IPS-11a (cell line): ENCODE measurements around the gene ZFP36L1.

Experiments
- H3K4me3 ChIP-seq: one replicate; pipeline ENCODE4 v1.5.1; 2013; ENCODE audit warnings: low read depth, low read length, control low read depth

The ZFP36L1 gene

GRCh38 chr14:68785534-68786490, 7.1 kb downstream of the ZFP36L1 start:
- no peak overlapping the region for H3K4me3 ChIP-seq

GRCh38 chr14:68784978-68785533, 7.8 kb downstream of the ZFP36L1 start:
- no peak overlapping the region for H3K4me3 ChIP-seq

- H3K4me3 ChIP-seq, result no peak overlapping the region
Observed at GRCh38 chr14:68784226-68784910, 8.5 kb downstream of the ZFP36L1 start.

GRCh38 chr14:68783408-68784225, 9.2 kb downstream of the ZFP36L1 start:
- H3K4me3 ChIP-seq, result no peak overlapping the region

GRCh38 chr14:68782091-68782981, 10.5 kb downstream of the ZFP36L1 start:
- no peak overlapping the region for H3K4me3 ChIP-seq

GRCh38 chr14:68781161-68782021, 11.5 kb downstream of the ZFP36L1 start:
- H3K4me3 ChIP-seq, result no peak overlapping the region

- no peak overlapping the region for H3K4me3 ChIP-seq
Observed at GRCh38 chr14:68780358-68781160, 12.3 kb downstream of the ZFP36L1 start.

GRCh38 chr14:68779761-68780323, 13.0 kb downstream of the ZFP36L1 start:
- H3K4me3 ChIP-seq, result no peak overlapping the region

- no peak overlapping the region for H3K4me3 ChIP-seq
Observed at GRCh38 chr14:68777644-68778043, 15.2 kb downstream of the ZFP36L1 start.

- no peak overlapping the region for H3K4me3 ChIP-seq
Observed at GRCh38 chr14:68775614-68776126, 17.2 kb downstream of the ZFP36L1 start.

GRCh38 chr14:68774771-68775613, 17.9 kb downstream of the ZFP36L1 start:
- no peak overlapping the region for H3K4me3 ChIP-seq

- H3K4me3 ChIP-seq, result no peak overlapping the region
Observed at GRCh38 chr14:68772761-68773381, 20.0 kb downstream of the ZFP36L1 start.

GRCh38 chr14:68771631-68772030, 21.2 kb downstream of the ZFP36L1 start:
- no peak overlapping the region for H3K4me3 ChIP-seq

GRCh38 chr14:68770553-68771286, 22.1 kb downstream of the ZFP36L1 start:
- no peak overlapping the region for H3K4me3 ChIP-seq

- H3K4me3 ChIP-seq, result no peak overlapping the region
Observed at GRCh38 chr14:68770051-68770450, 22.8 kb downstream of the ZFP36L1 start.

GRCh38 chr14:68768316-68768715, 24.6 kb downstream of the ZFP36L1 start:
- H3K4me3 ChIP-seq, result no peak overlapping the region
